Peyer's patch (tissue), 4 donors: Measurements from ENCODE around the gene RBM19. TPM values are rescaled to one million over a fixed set of nuclear protein-coding genes. Genes with fewer than 3 reads are reported as not detected.

Experiments used
- DNase-seq, 3 donors: peaks; one replicate each; pipeline ENCODE4 v3.0.0-alpha.2; 2017 to 2019
- H3K27ac ChIP-seq, 4 donors: fragments of 200-600 bp; sonication (generic); one replicate each; pipeline ENCODE4 v1.5.1; 2016 to 2019
- H3K27me3 ChIP-seq, 2 donors: fragments of 200-600 bp; sonication (generic); one replicate each; pipeline ENCODE4 v1.5.1; 2019
- H3K36me3 ChIP-seq, 3 donors: fragments of 200-600 bp; sonication (generic); one replicate each; pipeline ENCODE4 v1.5.1; 2016 to 2019
- H3K4me1 ChIP-seq, 4 donors: fragments of 200-600 bp; sonication (generic); one replicate each; pipeline ENCODE4 v1.5.1; 2016 to 2019
- H3K4me3 ChIP-seq, 4 donors: fragments of 200-600 bp; sonication (generic); 1 replicate in 3 of 4; 2 replicates in 1 of 4; pipeline ENCODE4 v1.5.1; 2016 to 2019; ENCODE audit warnings: mild to moderate bottlenecking in 1 of 4
- H3K9me3 ChIP-seq, 4 donors: fragments of 200-600 bp; sonication (generic); one replicate each; pipeline ENCODE4 v1.5.1; 2016 to 2019; ENCODE audit warnings: mild to moderate bottlenecking in 1 of 4
- POLR2A ChIP-seq, 2 donors: fragments of 450-650 bp; IDR thresholded peaks; one replicate each; pipeline ENCODE4 v1.5.1; 2017; ENCODE audit warnings: antibody characterized with exemption in 2 of 2, mild to moderate bottlenecking in 2 of 2, moderate library complexity in 2 of 2
- total RNA-seq, 4 donors: library from RNA; depleted of rRNA; stranded (reverse); fragments of >200 nt; gene quantifications; one replicate each; pipeline ENCODE4 v1.1.0, GENCODE V29; 2016
- TF ChIP-seq, protein P1 (sequence below), 6 experiments: fragments of 450-650 bp in 4 of 6; fragments of 200-600 bp in 2 of 6; sonication (generic) in 1 of 6; IDR thresholded peaks; one replicate each; pipeline ENCODE4 v1.5.1; 2017 to 2019; ENCODE audit warnings: antibody characterized with exemption in 6 of 6, mild to moderate bottlenecking in 3 of 6, moderate library complexity in 1 of 6

Gene RBM19
- total RNA-seq, 4 donors from 2014 or later = 20.7 to 178 (median 48.0) TPM

DNA sequence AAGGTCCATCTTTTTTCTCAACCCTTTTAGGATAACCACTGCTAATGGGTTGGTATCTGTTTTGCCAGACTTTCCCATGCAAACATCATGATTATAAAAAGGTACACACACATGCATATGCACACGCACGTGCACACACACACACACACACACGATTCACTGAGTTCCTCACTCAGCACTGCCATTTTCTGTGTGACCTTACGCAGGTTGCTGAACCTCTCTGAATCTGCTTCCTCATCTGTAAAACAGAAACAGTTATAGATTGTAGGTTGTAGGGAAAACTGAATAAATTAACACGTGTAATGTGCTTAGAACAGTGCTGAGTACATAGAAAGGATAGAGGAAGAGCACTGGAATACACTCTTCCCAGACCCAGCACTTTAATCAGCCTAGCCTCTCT lies 182.3 kb downstream of the RBM19 start:
- no peak for DNase-seq
- no peak for TF ChIP-seq POLR2A (IDR thresholded peaks at IDR 0.05)
- TF ChIP-seq, protein P1, sequence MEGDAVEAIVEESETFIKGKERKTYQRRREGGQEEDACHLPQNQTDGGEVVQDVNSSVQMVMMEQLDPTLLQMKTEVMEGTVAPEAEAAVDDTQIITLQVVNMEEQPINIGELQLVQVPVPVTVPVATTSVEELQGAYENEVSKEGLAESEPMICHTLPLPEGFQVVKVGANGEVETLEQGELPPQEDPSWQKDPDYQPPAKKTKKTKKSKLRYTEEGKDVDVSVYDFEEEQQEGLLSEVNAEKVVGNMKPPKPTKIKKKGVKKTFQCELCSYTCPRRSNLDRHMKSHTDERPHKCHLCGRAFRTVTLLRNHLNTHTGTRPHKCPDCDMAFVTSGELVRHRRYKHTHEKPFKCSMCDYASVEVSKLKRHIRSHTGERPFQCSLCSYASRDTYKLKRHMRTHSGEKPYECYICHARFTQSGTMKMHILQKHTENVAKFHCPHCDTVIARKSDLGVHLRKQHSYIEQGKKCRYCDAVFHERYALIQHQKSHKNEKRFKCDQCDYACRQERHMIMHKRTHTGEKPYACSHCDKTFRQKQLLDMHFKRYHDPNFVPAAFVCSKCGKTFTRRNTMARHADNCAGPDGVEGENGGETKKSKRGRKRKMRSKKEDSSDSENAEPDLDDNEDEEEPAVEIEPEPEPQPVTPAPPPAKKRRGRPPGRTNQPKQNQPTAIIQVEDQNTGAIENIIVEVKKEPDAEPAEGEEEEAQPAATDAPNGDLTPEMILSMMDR (IDR thresholded peaks at IDR 0.05) = no peak
- Histone ChIP-seq H3K27ac (no peak overlapping the region), H3K4me1 (no peaks in the 10 kb centered on the region), H3K27me3 (no peaks in the 10 kb centered on the region), H3K9me3 (no peaks in the 10 kb centered on the region), H3K4me3 (no peak overlapping the region), H3K36me3 (no peaks in the 10 kb centered on the region)

DNA sequence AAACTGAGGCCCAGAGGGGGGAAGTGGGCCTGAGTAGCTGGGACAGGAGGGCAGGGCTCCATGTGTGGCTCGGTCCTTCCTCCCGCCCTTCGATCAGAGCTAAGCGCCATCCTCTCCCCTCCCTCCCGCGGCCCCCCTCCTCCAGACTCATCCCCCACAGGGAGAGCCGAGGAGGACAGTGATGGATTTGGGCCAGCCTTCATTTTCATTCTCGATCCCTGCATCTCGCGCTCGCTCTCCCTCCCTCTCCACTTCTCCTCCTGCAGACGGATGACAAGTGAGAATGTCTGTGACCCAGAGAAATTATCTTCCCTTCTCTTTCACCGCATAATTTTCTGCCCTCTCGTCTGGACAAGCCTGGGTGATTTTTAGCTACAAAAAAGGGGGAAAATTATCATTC lies 183.3 kb downstream of the RBM19 start:
- Histone ChIP-seq H3K4me1 (no peaks in the 10 kb centered on the region), H3K27ac (no peak overlapping the region), H3K36me3 (no peaks in the 10 kb centered on the region), H3K4me3 (no peak overlapping the region), H3K27me3 (no peaks in the 10 kb centered on the region), H3K9me3 (no peaks in the 10 kb centered on the region)
- no peak for DNase-seq
- TF ChIP-seq, protein P1 (IDR thresholded peaks at IDR 0.05) = no peak
- no peak for TF ChIP-seq POLR2A (IDR thresholded peaks at IDR 0.05)

DNA sequence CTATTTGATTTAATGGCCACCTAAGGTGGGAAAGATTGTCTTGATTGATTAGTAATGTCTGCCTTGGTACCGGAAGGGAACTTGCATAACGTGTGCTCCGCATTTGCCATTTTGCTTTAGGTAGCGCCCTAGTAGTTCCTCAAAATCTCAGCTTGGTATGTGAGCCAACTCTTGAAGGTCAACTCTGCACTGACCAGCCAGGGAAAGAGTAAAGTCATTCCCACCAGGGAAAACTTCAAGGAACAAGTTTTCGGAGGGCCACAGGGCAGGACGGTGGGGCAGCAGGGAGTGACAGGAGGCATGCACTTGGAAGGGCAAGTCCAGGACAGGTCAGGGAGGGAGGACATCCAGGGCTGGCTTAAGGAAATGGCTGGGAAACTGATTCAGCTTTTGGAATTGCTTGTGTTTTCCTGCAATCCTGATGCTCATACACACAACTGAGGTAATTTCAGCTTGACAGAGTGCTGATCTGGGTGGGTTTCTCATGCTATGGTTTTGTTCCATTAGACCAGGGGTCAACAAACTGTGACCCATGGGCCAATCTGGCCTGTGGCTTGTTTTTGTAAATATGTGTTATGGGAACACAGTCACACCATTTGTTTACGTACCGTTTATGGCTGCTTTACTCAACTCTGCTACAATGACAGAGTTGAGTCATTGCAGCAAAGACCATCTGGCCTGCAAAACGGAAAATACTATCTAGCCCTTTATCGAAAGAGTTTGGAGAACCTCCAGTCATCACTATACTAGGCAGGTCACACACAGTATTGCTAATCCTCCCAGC lies 184.5 kb downstream of the RBM19 start:
- no peaks in the 10 kb centered on the region for H3K27me3 ChIP-seq
- no peak for DNase-seq
- no peak for TF ChIP-seq POLR2A (IDR thresholded peaks at IDR 0.05)
- TF ChIP-seq, protein P1 (IDR thresholded peaks at IDR 0.05) = no peak

DNA sequence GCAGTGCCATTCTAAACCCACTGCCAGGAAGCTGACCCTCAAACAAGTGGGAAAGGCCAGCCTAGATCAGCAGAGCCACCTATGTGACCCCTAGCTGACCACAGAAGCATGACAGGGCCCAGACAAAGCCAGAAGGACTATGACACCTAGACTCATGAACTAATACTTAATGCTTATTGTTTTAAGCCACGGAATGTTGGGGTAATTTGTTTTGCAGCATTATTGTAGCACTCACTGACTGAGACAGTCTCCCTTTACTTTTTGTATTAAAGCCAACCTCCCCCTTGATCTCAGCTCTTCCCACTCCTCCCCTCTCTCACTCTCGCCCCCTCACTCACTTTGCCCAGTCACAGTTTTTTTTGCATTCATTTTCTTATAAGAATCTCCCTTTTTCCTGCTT lies 186.4 kb downstream of the RBM19 start:
- Histone ChIP-seq H3K27ac (no peak overlapping the region), H3K9me3 (no peaks in the 10 kb centered on the region), H3K4me3 (no peak overlapping the region), H3K27me3 (no peaks in the 10 kb centered on the region), H3K4me1 (no peaks in the 10 kb centered on the region), H3K36me3 (no peaks in the 10 kb centered on the region)
- DNase-seq = no peak
- TF ChIP-seq, protein P1 (IDR thresholded peaks at IDR 0.05) = no peak
- no peak for TF ChIP-seq POLR2A (IDR thresholded peaks at IDR 0.05)

More for the DNA sequence above, 184.5 kb downstream of the RBM19 start:
- Histone ChIP-seq H3K4me3 (no peak overlapping the region), H3K36me3 (no peaks in the 10 kb centered on the region), H3K4me1 (no peaks in the 10 kb centered on the region), H3K9me3 (no peaks in the 10 kb centered on the region), H3K27ac (peak overlapping the region in 1 of 4 donors; percentile 14)

- H3K4me1 ChIP-seq = no peaks in the 10 kb centered on the region
- H3K27ac ChIP-seq = no peak overlapping the region
- no peaks in the 10 kb centered on the region for H3K27me3 ChIP-seq
- TF ChIP-seq POLR2A (IDR thresholded peaks at IDR 0.05) = no peak
- TF ChIP-seq, protein P1 (IDR thresholded peaks at IDR 0.05) = no peak
- H3K4me3 ChIP-seq = no peak overlapping the region
- no peaks in the 10 kb centered on the region for H3K36me3 ChIP-seq
- DNase-seq = no peak
- no peaks in the 10 kb centered on the region for H3K9me3 ChIP-seq
These were observed 187.5 kb downstream of the RBM19 start for GRCh38 chr12:113778432-113779132.
